ENCODE data around the gene RTTN.

- no peak for TF ChIP-seq CTCF (IDR thresholded peaks at IDR 0.05)
- no peak for TF ChIP-seq POLR2A (IDR thresholded peaks at IDR 0.05)
Observed at GRCh38 chr18:70075906-70076305, 129.6 kb downstream of the RTTN start.

All from body of pancreas (tissue), 4 donors.